GM19395 (cell line): Measurements from ENCODE around the gene BCL7C.

Source experiments
- ATAC-seq: cut with Tn5 transposase; IDR thresholded peaks from one replicate; pipeline ENCODE4 v1.9.1; 2021; ENCODE audit warnings: mild to moderate bottlenecking, moderate library complexity; ENCODE audit not compliant: unreplicated experiment

Gene BCL7C

GRCh38 chr16:30922960-30923535, 29.2 kb upstream of the BCL7C start:
- peak; percentile 65 for ATAC-seq

GRCh38 chr16:30922420-30922959, 28.6 kb upstream of the BCL7C start:
- ATAC-seq: peak; percentile 75

- peak; percentile 8 for ATAC-seq
Measured at GRCh38 chr16:30921748-30922419, 28.0 kb upstream of the BCL7C start.

DNA sequence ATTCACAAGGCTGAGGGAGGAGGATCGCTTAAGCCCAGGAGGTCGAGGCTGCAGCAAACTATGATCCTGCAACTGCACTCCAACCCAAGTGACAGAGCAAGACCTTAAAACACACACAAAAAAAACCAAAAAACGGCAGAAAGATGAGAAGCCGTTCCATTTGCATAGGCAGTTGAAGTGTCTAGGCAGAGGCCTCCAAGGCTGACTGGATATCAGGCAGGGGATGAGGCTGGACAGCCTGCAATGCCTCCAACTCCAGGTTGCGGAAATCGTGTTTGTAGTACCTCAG, 27.5 kb upstream of the BCL7C start:
- no peak for ATAC-seq

- no peak for ATAC-seq
Measured at GRCh38 chr16:30920891-30921290, 27.0 kb upstream of the BCL7C start.

- ATAC-seq: no peak
Measured at GRCh38 chr16:30918614-30919013, 24.7 kb upstream of the BCL7C start.

GRCh38 chr16:30914830-30915229, 21.0 kb upstream of the BCL7C start:
- ATAC-seq: no peak

GRCh38 chr16:30912794-30913412, 19.0 kb upstream of the BCL7C start:
- no peak for ATAC-seq

DNA sequence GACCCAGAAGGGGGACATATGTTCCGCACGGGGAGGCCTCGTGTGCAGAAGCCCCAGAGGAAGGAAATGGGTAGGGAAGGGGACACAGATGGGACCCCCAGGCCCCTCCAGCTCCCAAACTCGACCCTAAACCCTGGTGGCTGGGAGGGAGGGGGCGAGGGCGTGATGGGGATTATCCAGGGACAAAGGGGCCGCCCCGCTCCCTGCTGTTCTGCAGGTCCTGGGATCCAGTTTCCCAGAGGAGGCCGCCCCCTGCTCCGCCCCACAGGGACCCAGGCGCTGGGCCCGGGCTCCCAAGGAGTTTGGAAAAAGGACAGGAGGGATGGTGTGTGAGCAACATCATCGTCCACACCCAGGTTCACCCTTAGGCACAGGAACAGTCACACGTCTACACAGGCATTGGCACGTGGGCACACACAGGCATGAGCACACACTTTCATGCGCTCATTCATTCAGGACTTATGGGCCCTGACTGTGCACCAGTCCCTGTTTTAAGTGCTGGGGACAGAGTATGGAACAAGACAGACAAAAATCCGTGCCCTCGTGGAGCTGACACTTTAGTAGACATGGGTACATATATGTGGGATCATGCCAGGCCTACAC, 16.7 kb upstream of the BCL7C start:
- no peak for ATAC-seq

GRCh38 chr16:30907064-30907463, 13.2 kb upstream of the BCL7C start:
- no peak for ATAC-seq

DNA sequence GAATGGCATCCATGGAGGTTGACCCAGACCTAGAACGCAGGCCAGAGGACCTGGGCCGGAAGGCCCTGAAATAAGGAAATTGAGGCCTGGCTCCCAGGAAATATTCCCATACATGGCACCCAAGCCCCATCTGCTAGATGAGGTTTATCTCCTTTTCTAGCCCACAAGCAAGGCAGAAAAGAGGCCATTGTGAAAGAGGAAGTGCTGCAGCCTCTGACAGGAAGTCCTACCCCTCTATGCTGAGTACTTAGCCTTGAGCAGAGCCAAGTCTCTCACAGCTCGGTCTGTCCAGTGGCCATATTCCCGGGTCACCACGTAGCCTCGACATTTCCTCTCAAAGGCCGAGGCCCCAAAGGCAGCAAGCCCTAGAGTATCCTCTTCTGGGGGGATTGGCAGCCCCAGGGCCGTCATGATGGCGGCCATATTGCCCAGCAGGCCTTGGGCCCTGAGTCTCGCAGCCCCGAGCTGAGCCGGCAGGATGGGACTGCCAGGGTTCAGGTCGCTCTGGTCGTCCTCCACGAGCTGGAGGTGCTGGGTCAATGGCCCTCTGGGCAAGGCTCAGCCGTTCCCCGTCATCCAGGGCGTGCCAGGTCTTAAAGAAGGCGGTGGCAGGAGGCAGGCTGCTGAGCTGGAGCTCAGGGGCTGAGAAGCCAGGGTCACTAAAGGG, 10.4 kb upstream of the BCL7C start:
- no peak for ATAC-seq

DNA sequence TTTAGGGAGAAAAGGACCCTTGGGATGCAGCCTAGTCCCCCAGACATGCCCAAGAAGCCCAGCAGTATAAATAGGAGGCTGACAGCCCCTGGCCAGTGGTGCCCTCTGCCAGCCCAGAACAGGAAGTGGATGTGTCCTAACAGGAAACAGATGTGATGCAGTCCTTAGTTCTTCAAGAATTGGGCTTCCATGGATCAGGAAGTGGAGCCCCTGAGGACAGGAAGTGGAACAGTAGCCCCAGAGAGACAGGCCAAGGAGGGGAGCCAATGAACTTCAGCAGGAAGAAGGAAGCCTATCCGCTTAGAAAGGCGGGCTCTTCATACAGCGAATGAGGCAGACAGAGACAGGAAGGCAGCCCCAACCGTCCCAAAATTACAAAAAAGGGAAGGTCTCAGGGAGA, 9.7 kb upstream of the BCL7C start:
- no peak for ATAC-seq

DNA sequence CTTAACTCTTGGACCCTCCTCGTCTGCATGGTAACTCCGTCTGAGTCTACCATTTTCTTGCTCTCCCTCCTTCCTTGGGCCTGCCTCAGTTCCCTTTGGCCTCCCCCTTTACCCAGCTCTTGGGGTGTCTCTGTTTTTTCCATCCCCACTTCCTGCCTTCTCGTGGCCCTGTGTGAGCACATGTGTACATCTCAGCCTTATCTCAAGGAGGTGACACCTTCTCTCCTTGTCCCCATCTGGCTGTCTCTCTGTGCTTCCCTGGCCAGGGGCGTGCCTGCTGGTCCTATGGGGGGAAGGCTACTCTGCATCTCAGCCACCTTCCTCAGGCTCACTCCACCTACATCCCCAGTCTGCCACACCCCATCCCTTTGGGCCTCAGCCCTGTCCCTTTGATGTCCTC, 9.1 kb upstream of the BCL7C start:
- ATAC-seq: no peak

DNA sequence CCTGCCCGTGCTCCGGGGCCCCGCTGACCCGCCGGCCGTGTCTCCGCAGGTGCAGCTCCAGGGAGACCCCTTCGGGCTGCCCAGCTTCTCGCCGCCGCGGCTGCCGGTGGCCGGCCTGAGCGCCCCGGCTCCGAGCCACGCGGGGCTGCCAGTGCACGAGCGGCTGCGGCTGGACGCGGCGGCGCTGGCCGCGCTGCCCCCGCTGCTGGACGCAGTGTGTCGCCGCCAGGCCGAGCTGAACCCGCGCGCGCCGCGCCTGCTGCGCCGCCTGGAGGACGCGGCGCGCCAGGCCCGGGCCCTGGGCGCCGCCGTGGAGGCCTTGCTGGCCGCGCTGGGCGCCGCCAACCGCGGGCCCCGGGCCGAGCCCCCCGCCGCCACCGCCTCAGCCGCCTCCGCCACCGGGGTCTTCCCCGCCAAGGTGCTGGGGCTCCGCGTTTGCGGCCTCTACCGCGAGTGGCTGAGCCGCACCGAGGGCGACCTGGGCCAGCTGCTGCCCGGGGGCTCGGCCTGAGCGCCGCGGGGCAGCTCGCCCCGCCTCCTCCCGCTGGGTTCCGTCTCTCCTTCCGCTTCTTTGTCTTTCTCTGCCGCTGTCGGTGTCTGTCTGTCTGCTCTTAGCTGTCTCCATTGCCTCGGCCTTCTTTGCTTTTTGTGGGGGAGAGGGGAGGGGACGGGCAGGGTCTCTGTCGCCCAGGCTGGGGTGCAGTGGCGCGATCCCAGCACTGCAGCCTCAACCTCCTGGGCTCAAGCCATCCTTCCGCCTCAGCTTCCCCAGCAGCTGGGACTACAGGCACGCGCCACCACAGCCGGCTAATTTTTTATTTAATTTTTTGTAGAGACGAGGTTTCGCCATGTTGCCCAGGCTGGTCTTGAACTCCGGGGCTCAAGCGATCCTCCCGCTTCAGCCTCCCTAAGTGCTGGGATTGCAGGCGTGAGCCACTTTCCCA, 8.4 kb upstream of the BCL7C start:
- ATAC-seq: no peak

DNA sequence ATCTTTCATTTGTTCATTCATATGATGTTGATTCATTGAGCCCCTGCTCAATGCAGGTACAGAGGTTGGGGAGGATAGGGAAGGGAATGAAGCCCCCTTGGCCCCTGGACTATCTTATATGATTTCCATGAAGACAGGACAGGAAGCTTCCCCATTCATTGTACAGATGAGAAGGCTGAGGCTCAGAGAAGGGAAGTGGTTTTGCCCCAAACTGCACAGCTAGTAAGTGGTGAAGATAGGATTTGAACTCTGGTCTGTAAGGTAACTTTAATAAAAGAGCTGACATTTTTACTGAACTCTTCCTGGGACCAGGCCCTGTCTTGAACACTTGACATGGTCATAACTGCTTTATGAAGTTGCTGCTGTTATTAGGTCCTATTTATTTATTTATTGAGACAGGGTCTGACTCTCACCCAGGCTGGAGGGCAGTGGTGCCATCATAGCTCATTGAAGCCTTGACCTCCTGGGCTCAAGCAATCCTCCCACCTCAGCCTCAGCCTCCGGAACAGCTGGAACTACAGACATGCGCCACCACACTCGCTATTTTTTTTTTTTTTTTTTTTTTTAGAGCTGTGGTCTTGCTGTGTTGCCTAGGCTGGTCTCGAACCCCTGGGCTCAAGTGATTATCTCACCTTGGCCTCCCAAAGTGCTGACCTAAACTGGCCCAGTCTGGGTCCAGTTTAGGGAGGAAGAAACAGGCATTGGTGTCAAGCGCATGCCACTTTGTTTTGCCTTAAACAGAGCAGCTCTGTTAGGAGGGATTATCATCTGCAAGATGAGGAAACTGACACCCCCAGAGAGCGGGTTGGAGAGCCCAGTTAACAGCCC, 7.5 kb upstream of the BCL7C start:
- ATAC-seq: no peak

DNA sequence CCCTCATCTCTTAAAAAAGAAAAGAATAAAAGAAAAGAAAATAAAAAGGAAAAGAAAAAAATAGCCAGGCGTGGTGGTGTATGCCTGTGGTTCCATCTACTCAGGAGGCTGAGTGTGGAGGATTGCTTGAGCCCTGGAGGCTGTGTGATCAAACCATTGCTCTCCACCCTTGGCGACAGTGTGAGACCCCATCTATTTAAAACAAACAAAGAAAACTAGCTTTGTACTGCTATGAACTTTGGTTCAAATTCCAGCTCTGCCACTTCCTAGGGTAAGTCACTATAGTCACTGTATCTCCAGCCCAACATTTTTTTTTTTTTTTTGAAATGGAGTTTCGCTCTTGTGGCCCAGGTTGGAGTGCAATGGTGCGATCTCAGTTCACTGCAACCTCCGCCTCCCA, 6.7 kb upstream of the BCL7C start:
- ATAC-seq: no peak

- ATAC-seq: no peak
Measured at GRCh38 chr16:30899794-30900193, 5.9 kb upstream of the BCL7C start.

DNA sequence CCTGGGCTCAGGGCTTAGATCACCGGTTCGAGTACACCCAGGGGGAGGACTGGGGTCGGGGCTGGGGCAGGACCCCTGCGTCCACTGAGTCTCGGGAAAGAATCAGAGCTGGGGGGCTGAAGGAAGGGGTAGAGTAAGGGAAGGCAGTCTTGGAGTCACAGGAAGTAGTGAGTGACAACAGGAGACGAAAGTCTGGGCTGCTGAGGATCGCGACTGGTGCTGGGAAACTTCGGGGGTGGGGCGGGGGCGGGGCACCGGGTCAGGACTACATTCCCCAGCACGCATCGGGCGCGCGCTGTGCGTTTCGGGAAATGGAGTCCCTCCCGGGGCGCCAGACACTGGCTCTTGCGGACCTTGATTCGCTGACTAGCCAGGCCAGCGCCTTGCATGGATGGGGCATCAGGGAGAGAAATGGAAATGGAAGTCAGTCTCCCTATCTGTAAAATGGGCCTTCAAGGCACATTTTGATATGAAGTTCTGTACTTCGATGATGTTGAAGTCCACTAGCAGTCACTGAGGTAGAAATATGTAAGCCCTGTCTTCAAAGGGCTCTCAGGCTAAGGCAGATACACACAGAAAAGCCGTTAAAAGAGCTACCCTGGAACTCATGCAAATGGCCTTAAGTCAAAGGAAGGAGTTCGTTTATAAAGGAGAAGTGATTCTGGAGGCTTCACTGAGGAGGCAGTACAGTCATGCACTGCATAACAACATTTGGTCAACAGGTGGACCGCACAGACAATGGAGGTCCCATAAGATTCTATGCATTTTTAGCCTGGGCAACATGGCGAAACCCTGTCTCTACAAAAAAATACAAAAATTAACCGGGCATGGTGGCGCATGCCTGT, 3.2 kb upstream of the BCL7C start:
- ATAC-seq: peak; percentile 40
